Thyroid gland (tissue), 4 donors: ENCODE data around the gene ZXDC. TPM values are rescaled to one million over a fixed set of nuclear protein-coding genes. Genes with fewer than 3 reads are reported as not detected.

Source experiments
- DNase-seq, 2 donors: peaks; one replicate each; pipeline ENCODE4 v3.0.0-alpha.2; 2019
- H3K27ac ChIP-seq, 3 donors: fragments of 200-600 bp; sonication (generic); 1 replicate in 2 of 3; 2 replicates in 1 of 3; pipeline ENCODE4 v1.5.1; 2016 to 2019; ENCODE audit warnings: mild to moderate bottlenecking in 1 of 3, moderate library complexity in 1 of 3
- H3K27me3 ChIP-seq: fragments of 200-600 bp; sonication (generic); one replicate; pipeline ENCODE4 v1.5.1; 2019
- H3K36me3 ChIP-seq, 2 donors: fragments of 200-600 bp; sonication (generic); one replicate each; pipeline ENCODE4 v1.5.1; 2016 to 2019
- H3K4me1 ChIP-seq, 2 donors: fragments of 200-600 bp; sonication (generic); one replicate each; pipeline ENCODE4 v1.5.1; 2017 to 2019
- H3K4me3 ChIP-seq, 3 donors: fragments of 200-600 bp; sonication (generic); replicated peaks in 1 of 3; 1 replicate in 2 of 3; 2 replicates in 1 of 3; pipeline ENCODE4 v1.5.1; 2016; ENCODE audit warnings: mild to moderate bottlenecking in 1 of 3
- H3K9me3 ChIP-seq: fragments of 200-600 bp; sonication (generic); one replicate; pipeline ENCODE4 v1.5.1; 2017
- POLR2A ChIP-seq, 2 donors: fragments of 450-650 bp; IDR thresholded peaks; one replicate each; pipeline ENCODE4 v1.6.1; 2017; ENCODE audit warnings: antibody characterized with exemption in 2 of 2, mild to moderate bottlenecking in 2 of 2, moderate library complexity in 1 of 2
- WGBS, 2 donors: methylation state at CpG; one replicate each; pipeline ENCODE4 v1.1.5; 2017; 5-methylcytosine and 5-hydroxymethylcytosine counted together
- intact Hi-C: fragments of 100-400 bp; cut with DNase I; formaldehyde crosslinking; loops from one replicate; pipeline ENCODE4 v1.15.1; 2023
- total RNA-seq, 4 donors: library from RNA; depleted of rRNA; stranded (reverse); fragments of >200 nt; gene quantifications; one replicate each; pipeline ENCODE4 v1.2.3, GENCODE V29; 2016
- TF ChIP-seq, protein P1 (sequence below), 6 experiments: fragments of 200-600 bp in 3 of 6; fragments of 450-650 bp in 3 of 6; sonication (generic) in 3 of 6; IDR thresholded peaks; one replicate each; pipeline ENCODE4 v1.5.1; 2016 to 2019; ENCODE audit warnings: antibody characterized with exemption in 6 of 6, mild to moderate bottlenecking in 2 of 6, inconsistent platforms in 1 of 6, moderate library complexity in 1 of 6

Gene ZXDC
- total RNA-seq, 4 donors from 2014 or later, result 51.5 to 96.8 (median 57.4) TPM

GRCh38 chr3:126490619-126491018, 14.9 kb upstream of the ZXDC start:
- 61 to 70% methylated on average over 5 to 6 of the region's 6 CpGs for WGBS, 2 donors
- H3K36me3 ChIP-seq, result no peaks in the 10 kb centered on the region
- no peak overlapping the region for H3K4me3 ChIP-seq
- intact Hi-C loops, result no loop called here
- TF ChIP-seq, protein P1, sequence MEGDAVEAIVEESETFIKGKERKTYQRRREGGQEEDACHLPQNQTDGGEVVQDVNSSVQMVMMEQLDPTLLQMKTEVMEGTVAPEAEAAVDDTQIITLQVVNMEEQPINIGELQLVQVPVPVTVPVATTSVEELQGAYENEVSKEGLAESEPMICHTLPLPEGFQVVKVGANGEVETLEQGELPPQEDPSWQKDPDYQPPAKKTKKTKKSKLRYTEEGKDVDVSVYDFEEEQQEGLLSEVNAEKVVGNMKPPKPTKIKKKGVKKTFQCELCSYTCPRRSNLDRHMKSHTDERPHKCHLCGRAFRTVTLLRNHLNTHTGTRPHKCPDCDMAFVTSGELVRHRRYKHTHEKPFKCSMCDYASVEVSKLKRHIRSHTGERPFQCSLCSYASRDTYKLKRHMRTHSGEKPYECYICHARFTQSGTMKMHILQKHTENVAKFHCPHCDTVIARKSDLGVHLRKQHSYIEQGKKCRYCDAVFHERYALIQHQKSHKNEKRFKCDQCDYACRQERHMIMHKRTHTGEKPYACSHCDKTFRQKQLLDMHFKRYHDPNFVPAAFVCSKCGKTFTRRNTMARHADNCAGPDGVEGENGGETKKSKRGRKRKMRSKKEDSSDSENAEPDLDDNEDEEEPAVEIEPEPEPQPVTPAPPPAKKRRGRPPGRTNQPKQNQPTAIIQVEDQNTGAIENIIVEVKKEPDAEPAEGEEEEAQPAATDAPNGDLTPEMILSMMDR (IDR thresholded peaks at IDR 0.05), result no peak
- TF ChIP-seq POLR2A (IDR thresholded peaks at IDR 0.05), result no peak
- no peaks in the 10 kb centered on the region for H3K4me1 ChIP-seq
- H3K27me3 ChIP-seq, result no peaks in the 10 kb centered on the region
- no peaks in the 10 kb centered on the region for H3K9me3 ChIP-seq
- no peak for DNase-seq
- no peak overlapping the region for H3K27ac ChIP-seq

DNA sequence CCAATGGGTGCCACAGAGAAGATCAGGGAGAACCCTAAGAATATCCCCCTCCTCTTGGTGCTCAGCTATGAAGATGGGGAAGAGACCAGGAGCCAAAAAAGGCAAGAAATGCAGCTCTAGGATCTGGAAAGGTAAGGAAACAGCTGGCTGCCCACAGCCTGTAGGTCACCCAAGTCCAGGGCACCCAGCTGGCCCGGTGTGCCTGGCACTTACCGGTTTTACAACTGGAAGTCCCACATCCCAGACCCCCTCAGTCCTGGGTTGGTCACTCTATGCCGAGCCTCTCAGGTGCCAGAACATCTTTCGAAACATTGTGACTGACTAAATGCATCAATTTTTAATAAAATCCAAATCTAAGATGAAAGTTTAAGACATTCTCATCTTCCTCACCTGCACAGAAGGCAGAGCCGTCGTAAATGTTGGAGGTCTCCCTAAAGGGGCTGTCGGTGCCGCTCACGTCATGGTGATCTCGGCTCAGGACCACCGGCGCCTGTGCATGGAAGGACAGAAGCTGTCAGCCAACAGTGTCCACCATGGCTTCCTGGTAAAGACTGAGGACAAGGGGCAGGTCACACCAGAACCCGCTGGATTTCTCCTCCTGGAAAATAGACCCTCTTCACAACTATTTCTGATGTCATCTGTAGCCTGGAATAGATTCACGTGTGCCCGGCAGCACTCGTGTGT, 13.3 kb upstream of the ZXDC start:
- Histone ChIP-seq H3K27me3 (no peaks in the 10 kb centered on the region), H3K9me3 (no peaks in the 10 kb centered on the region), H3K36me3 (no peaks in the 10 kb centered on the region), H3K4me3 (no peak overlapping the region), H3K4me1 (no peaks in the 10 kb centered on the region), H3K27ac (no peak overlapping the region)
- intact Hi-C loops, result no loop called here
- no peak for DNase-seq
- WGBS, 2 donors, result 90 to 93% methylated on average over 16 of the region's 16 CpGs
- TF ChIP-seq, protein P1 (IDR thresholded peaks at IDR 0.05), result no peak
- TF ChIP-seq POLR2A (IDR thresholded peaks at IDR 0.05), result no peak

GRCh38 chr3:126488185-126488584, 12.5 kb upstream of the ZXDC start:
- no peak for TF ChIP-seq POLR2A (IDR thresholded peaks at IDR 0.05)
- TF ChIP-seq, protein P1 (IDR thresholded peaks at IDR 0.05), result no peak
- H3K27me3 ChIP-seq, result no peaks in the 10 kb centered on the region
- no peaks in the 10 kb centered on the region for H3K4me1 ChIP-seq
- intact Hi-C loops, result no loop called here
- H3K9me3 ChIP-seq, result no peaks in the 10 kb centered on the region
- no peaks in the 10 kb centered on the region for H3K36me3 ChIP-seq
- 82 to 86% methylated on average over 14 of the region's 14 CpGs for WGBS, 2 donors
- no peak overlapping the region for H3K27ac ChIP-seq
- no peak for DNase-seq
- H3K4me3 ChIP-seq, result no peak overlapping the region

DNA sequence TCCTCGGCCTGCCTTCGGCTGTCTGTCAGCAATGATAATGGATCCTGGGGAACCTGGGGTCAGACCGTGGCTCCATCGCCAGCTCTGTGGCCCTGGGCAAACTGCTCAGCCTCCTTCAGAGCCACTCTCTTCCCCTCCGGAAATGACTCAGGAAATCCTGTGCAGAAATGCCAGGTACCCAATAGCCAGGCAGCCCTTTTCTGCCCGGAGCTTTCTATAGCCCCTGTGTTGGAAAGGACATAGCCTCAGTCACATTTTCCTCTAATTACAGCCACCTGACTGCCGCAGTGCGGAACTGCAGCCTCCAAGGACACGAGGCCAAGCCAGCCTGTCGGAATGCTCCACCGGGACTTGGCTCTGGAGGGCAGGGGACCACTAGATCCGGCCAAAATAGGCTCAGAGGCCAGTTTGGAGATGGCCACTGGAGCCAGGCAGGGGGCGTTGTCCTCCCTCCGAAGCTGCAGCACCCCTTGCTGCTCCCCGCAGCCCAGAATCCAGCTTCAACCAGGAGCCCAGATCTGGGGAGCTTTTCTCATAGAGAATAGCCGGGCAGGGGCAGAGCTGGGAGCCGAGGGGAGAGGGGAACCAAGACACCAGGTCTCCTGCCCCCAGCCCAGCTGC, 11.6 kb upstream of the ZXDC start:
- TF ChIP-seq POLR2A (IDR thresholded peaks at IDR 0.05), result no peak
- TF ChIP-seq, protein P1 (IDR thresholded peaks at IDR 0.05), result no peak
- Histone ChIP-seq H3K36me3 (no peaks in the 10 kb centered on the region), H3K27me3 (no peaks in the 10 kb centered on the region), H3K4me3 (no peak overlapping the region), H3K9me3 (no peaks in the 10 kb centered on the region), H3K4me1 (no peaks in the 10 kb centered on the region), H3K27ac (no peak overlapping the region)
- no peak for DNase-seq
- WGBS, 2 donors, result 48 to 62% methylated on average over 7 to 16 of the region's 17 CpGs
- intact Hi-C loops, result no loop called here

GRCh38 chr3:126486360-126486847, 10.7 kb upstream of the ZXDC start:
- no peak overlapping the region for H3K4me3 ChIP-seq
- no peaks in the 10 kb centered on the region for H3K36me3 ChIP-seq
- intact Hi-C loops, result no loop called here
- DNase-seq, result no peak
- TF ChIP-seq, protein P1 (IDR thresholded peaks at IDR 0.05), result no peak
- no peak for TF ChIP-seq POLR2A (IDR thresholded peaks at IDR 0.05)
- H3K27me3 ChIP-seq, result no peaks in the 10 kb centered on the region
- no peak overlapping the region for H3K27ac ChIP-seq
- no peaks in the 10 kb centered on the region for H3K4me1 ChIP-seq
- 72 to 73% methylated on average over 14 of the region's 14 CpGs for WGBS, 2 donors
- H3K9me3 ChIP-seq, result no peaks in the 10 kb centered on the region
